T-helper 1 cell treated with Interleukin-12 subunit alpha and Interleukin-12 subunit beta and Interleukin-4 antibody, amounts not matched to agents 30 μg/mL and 1 μg/mL, for 36 hours (primary cell): ENCODE measurements around the gene ZNF423.
"Not testable (repeated sequence)": the region's sequence is repeated elsewhere in the genome, so short reads cannot be mapped to it uniquely, and the experiment has no call there.

ENCODE experiments used
- H3K27ac Mint-ChIP-seq: one replicate; pipeline ENCODE4 v1.8.0; 2021; ENCODE audit warnings: mild to moderate bottlenecking, mixed read lengths
- H3K27me3 Mint-ChIP-seq: one replicate; pipeline ENCODE4 v1.8.0; 2021; ENCODE audit warnings: low read depth, mixed read lengths
- H3K36me3 Mint-ChIP-seq: one replicate; pipeline ENCODE4 v1.8.0; 2021; ENCODE audit warnings: low read depth, mixed read lengths
- H3K4me1 Mint-ChIP-seq: one replicate; pipeline ENCODE4 v1.8.0; 2021; ENCODE audit warnings: low read depth, mixed read lengths
- H3K4me3 Mint-ChIP-seq: one replicate; pipeline ENCODE4 v1.8.0; 2021; ENCODE audit warnings: mild to moderate bottlenecking, moderate library complexity, mixed read lengths
- H3K9me3 Mint-ChIP-seq: one replicate; pipeline ENCODE4 v1.8.0; 2021; ENCODE audit warnings: mixed read lengths

The ZNF423 gene

DNA sequence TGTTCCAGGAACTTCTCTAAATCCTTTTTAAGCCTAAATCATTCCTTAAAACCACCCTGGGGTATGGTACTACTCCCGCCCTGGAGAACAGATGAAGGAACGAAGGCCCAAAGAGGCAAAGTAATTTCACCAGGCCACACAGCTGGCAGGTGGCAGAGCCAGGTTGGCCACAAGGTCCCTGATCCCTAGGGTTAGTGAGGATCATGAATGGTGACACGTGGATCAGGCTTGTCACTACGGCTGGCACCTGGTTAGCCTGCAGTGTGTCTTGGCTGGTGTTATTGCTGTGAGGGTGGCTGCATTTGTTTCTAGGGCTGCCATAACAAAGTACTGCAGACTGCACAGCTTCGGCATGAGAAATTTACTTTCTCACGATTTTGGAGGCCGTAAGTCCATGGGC lies 26.0 kb upstream of the ZNF423 start:
- no peaks in the 10 kb centered on the region for H3K36me3 Mint-ChIP-seq
- no peak overlapping the region for H3K27ac Mint-ChIP-seq
- H3K4me3 Mint-ChIP-seq: no peak overlapping the region
- H3K9me3 Mint-ChIP-seq: no peaks in the 10 kb centered on the region
- H3K4me1 Mint-ChIP-seq: no peaks in the 10 kb centered on the region
- H3K27me3 Mint-ChIP-seq: peaks cover 10% of the 10 kb centered on the region

DNA sequence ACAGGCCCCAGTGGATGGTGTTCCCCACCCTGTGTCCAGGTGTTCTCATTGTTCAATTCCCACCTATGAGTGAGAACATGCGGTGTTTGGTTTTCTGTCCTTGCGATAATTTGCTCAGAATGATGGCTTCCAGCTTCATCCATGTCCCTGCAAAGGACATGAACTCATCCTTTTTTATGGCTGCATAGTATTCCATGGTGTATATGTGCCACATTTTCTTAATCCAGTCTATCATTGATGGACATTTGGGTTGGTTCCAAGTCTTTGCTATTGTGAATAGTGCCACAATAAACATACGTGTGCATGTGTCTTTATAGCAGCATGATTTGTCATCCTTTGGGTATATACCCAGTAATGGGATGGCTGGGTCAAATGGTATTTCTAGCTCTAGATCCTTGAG lies 22.6 kb upstream of the ZNF423 start:
- H3K4me1 Mint-ChIP-seq, H3K27ac Mint-ChIP-seq, H3K9me3 Mint-ChIP-seq, H3K36me3 Mint-ChIP-seq, H3K4me3 Mint-ChIP-seq: not testable (repeated sequence)
- peaks cover 31% of the 10 kb centered on the region for H3K27me3 Mint-ChIP-seq

GRCh38 chr16:49876716-49877129 lies 20.8 kb upstream of the ZNF423 start:
- Mint-ChIP-seq H3K27ac (no peak overlapping the region), H3K9me3 (no peaks in the 10 kb centered on the region), H3K4me1 (no peaks in the 10 kb centered on the region), H3K27me3 (peaks cover 37% of the 10 kb centered on the region), H3K36me3 (no peaks in the 10 kb centered on the region), H3K4me3 (no peak overlapping the region)

- H3K27ac Mint-ChIP-seq: no peak overlapping the region
- no peaks in the 10 kb centered on the region for H3K4me1 Mint-ChIP-seq
- H3K27me3 Mint-ChIP-seq: peaks cover 37% of the 10 kb centered on the region
- H3K4me3 Mint-ChIP-seq: no peak overlapping the region
- no peaks in the 10 kb centered on the region for H3K9me3 Mint-ChIP-seq
- H3K36me3 Mint-ChIP-seq: no peaks in the 10 kb centered on the region
Measured at GRCh38 chr16:49875806-49876715, 20.1 kb upstream of the ZNF423 start.

- Mint-ChIP-seq H3K36me3 (no peaks in the 10 kb centered on the region), H3K27ac (no peak overlapping the region), H3K9me3 (no peaks in the 10 kb centered on the region), H3K4me1 (no peaks in the 10 kb centered on the region), H3K4me3 (no peak overlapping the region), H3K27me3 (peaks cover 35% of the 10 kb centered on the region)
Measured at GRCh38 chr16:49874613-49875237, 18.8 kb upstream of the ZNF423 start.

DNA sequence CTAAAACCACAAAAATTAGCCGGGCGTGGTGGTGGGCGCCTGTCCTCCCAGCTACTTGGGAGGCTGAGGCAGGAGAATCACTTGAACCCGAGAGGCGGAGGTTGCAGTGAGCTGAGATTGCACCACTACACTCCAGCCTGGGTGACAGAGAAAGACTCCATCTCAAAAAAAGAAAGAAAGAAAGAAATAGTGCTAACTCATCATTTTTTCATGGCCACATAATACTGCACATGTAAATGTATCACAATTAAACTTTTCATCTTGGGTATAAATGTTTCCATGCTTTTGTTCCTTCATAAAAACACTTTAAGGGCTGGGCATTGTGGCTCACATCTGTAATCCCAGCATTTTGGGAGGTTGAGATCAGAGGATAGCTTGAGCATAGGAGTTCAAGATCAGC lies 15.9 kb upstream of the ZNF423 start:
- H3K36me3 Mint-ChIP-seq, H3K27ac Mint-ChIP-seq, H3K4me3 Mint-ChIP-seq, H3K9me3 Mint-ChIP-seq, H3K4me1 Mint-ChIP-seq: not testable (repeated sequence)
- peaks cover 26% of the 10 kb centered on the region for H3K27me3 Mint-ChIP-seq

GRCh38 chr16:49869731-49870130 lies 13.8 kb upstream of the ZNF423 start:
- Mint-ChIP-seq H3K4me1 (no peaks in the 10 kb centered on the region), H3K36me3 (no peaks in the 10 kb centered on the region), H3K27me3 (peaks cover 13% of the 10 kb centered on the region), H3K27ac (no peak overlapping the region), H3K9me3 (no peaks in the 10 kb centered on the region), H3K4me3 (no peak overlapping the region)

DNA sequence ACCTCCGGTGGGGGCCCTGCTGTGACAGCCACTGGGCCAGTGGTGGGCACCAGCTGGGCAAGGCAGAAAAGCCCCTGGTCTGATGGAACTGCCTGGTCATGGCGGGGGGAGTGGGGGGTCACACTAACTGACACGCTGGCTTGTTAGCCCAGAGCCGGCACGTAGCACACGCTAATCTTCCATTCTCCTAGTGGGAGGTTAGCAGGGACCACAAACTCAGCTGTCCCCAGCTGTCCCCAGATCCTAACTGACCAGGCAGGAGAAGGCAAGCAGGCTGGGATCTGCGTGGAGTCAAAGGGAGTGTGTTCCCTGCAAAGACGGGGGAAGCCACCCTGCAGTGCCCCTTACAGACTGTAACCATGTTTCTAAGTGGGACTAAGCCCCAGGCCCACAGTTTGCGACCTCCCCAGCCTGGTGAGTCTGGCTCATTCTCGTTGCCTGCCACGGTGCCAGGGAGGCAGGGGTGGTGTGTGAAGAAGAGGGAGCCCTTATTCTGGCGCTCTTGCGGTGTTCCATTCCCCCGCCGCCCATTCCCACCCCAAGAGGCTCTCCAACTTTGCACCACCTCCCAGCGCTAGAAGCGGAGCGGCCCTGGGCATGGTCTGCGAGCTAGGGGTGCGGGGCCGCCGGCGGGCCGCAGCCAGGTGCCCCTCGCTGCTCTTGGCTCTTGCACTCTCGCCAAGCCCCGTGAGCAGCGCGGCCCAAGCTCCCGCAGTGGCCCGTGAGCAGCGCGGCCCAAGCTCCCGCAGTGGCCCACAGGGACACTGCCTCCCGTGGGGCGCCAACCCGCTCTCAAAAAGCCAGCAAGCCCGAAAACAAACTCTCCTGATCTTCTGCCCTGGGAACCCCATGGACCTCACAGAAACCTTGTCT lies 12.1 kb upstream of the ZNF423 start:
- peaks cover 6% of the 10 kb centered on the region for H3K27me3 Mint-ChIP-seq
- no peaks in the 10 kb centered on the region for H3K9me3 Mint-ChIP-seq
- H3K4me1 Mint-ChIP-seq: no peaks in the 10 kb centered on the region
- no peak overlapping the region for H3K27ac Mint-ChIP-seq
- H3K36me3 Mint-ChIP-seq: no peaks in the 10 kb centered on the region
- H3K4me3 Mint-ChIP-seq: no peak overlapping the region

DNA sequence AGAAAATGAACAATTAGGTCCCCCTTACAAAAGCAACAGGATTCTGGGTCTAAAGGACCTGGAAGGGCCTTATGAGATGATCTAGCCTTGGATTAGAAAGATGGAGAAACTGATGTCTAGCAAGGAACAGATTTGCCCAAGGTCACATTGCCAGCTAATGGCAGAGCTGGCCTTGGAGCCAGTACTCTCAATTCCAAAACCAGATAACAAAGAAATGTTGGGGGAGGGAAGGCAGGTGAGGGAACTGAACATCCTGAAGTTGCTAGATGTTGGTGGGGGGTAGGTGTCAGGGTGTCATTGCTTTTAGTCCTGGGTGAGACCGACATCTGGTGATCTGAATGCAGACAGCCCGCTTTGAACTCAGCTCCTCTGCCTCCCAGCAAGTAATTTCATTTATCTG lies 11.3 kb upstream of the ZNF423 start:
- Mint-ChIP-seq H3K27ac (no peak overlapping the region), H3K27me3 (peaks cover 6% of the 10 kb centered on the region), H3K4me3 (no peak overlapping the region), H3K9me3 (no peaks in the 10 kb centered on the region), H3K4me1 (no peaks in the 10 kb centered on the region), H3K36me3 (no peaks in the 10 kb centered on the region)

DNA sequence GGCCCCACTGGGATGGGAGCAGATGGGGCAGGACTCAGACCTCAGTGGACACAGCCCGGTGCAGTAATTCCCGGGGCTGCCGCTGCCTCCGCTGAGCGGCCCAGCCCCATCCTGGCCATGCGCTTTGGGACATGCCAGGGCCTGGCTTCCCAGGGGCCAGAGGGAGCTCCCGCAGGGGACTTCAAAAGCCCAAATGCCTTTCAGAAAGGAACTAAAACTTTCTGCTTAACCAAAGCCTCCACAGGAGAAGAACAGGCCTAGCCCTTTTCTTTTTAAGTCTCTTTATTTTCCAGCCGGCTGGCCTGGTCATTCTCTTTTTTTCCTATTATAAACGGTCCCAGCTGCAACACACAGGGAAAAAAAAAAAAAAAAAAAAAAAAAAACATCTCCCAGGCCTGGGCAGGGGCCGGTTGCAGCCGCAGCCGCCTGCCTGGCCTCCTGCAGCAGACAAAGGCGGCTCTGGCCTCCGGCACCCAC lies 10.7 kb upstream of the ZNF423 start:
- Mint-ChIP-seq H3K4me3 (no peak overlapping the region), H3K27ac (no peak overlapping the region), H3K9me3 (no peaks in the 10 kb centered on the region), H3K27me3 (peaks cover 12% of the 10 kb centered on the region), H3K4me1 (no peaks in the 10 kb centered on the region), H3K36me3 (no peaks in the 10 kb centered on the region)

- no peaks in the 10 kb centered on the region for H3K9me3 Mint-ChIP-seq
- H3K4me3 Mint-ChIP-seq: no peak overlapping the region
- H3K4me1 Mint-ChIP-seq: peaks cover 2% of the 10 kb centered on the region
- no peak overlapping the region for H3K27ac Mint-ChIP-seq
- peaks cover 38% of the 10 kb centered on the region for H3K27me3 Mint-ChIP-seq
- H3K36me3 Mint-ChIP-seq: no peaks in the 10 kb centered on the region
Measured at GRCh38 chr16:49862694-49863093, 6.8 kb upstream of the ZNF423 start.

GRCh38 chr16:49861299-49861698 lies 5.4 kb upstream of the ZNF423 start:
- Mint-ChIP-seq H3K27me3 (peaks cover 46% of the 10 kb centered on the region), H3K36me3 (no peaks in the 10 kb centered on the region)

DNA sequence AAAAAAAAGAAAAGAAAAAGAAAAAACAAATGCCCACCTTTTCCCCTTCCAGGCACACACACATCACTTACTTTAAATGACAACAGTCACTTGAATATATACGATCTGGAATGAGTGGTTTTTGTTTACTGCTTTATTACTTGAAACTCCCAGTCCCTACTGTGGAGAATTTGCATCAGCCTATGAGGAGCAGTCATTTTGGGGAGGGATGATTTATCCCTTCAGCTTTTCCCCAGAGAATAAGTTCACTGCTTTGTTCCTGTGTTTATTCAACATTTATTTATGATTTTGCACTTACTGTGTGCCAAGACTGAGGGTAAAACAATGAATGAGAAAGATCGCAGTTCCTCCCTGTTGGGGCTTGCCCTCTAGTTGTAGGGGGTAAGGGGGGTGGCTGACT lies 4.7 kb upstream of the ZNF423 start:
- Mint-ChIP-seq H3K9me3 (no peaks in the 10 kb centered on the region), H3K4me3 (no peak overlapping the region), H3K27ac (no peak overlapping the region), H3K4me1 (peaks cover 5% of the 10 kb centered on the region), H3K27me3 (peaks cover 46% of the 10 kb centered on the region), H3K36me3 (no peaks in the 10 kb centered on the region)

More at GRCh38 chr16:49861299-49861698, 5.4 kb upstream of the ZNF423 start:
- H3K4me1 Mint-ChIP-seq: peaks cover 5% of the 10 kb centered on the region
- no peak overlapping the region for H3K27ac Mint-ChIP-seq
- H3K4me3 Mint-ChIP-seq: no peak overlapping the region
- H3K9me3 Mint-ChIP-seq: no peaks in the 10 kb centered on the region

- H3K9me3 Mint-ChIP-seq: no peaks in the 10 kb centered on the region
- H3K27me3 Mint-ChIP-seq: peaks cover 48% of the 10 kb centered on the region
- H3K4me1 Mint-ChIP-seq: peaks cover 5% of the 10 kb centered on the region
- H3K4me3 Mint-ChIP-seq: peak overlapping the region; percentile 42
- H3K36me3 Mint-ChIP-seq: no peaks in the 10 kb centered on the region
- no peak overlapping the region for H3K27ac Mint-ChIP-seq
Measured at GRCh38 chr16:49859125-49859811, 3.4 kb upstream of the ZNF423 start.
